ENCODE results near the gene RAET1E.
"Not testable (repeated sequence)": the region's sequence is repeated elsewhere in the genome, so short reads cannot be mapped to it uniquely, and the experiment has no call there.

The RAET1E gene

DNA sequence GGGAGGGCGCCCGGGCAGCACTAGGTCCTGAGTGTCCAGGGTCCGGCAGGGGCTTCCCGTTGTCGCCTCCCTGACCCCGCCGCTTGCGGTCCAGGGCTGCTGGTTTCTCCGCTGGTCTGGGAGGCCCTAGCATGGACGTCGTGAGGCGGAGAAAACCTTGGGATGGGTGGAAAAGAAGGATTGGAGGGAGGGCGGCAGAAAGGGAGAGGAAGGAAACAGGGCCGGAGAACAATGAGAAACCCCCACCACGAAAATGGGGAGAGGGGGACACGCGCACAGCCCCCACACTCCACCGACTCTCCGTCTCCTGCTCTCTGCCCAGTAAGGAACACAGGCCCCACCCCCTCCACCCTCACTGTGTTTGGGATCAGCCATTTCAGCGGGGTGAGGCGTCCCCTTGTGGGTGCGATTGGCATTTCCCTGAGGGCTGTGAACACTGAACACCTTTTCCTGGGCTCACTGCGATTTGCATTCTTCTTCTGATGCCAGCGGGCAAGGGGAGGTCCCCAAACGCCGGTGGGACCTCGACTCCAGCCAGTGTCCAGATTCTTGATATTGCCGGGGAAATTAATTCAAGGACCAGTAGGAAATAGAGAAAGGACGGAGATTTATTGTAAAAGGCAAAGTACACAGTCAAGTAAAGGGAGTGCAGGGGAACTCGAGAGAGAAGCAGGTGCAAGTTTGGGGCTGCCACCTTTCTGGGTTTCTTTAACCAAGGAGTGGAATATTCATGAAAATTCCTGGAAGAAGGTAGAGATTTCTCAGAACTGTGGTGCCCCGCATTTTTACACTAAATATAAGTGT lies 28.3 kb upstream of the RAET1E start:
- DNase-seq, result peak; percentile 91 to 93

DNA sequence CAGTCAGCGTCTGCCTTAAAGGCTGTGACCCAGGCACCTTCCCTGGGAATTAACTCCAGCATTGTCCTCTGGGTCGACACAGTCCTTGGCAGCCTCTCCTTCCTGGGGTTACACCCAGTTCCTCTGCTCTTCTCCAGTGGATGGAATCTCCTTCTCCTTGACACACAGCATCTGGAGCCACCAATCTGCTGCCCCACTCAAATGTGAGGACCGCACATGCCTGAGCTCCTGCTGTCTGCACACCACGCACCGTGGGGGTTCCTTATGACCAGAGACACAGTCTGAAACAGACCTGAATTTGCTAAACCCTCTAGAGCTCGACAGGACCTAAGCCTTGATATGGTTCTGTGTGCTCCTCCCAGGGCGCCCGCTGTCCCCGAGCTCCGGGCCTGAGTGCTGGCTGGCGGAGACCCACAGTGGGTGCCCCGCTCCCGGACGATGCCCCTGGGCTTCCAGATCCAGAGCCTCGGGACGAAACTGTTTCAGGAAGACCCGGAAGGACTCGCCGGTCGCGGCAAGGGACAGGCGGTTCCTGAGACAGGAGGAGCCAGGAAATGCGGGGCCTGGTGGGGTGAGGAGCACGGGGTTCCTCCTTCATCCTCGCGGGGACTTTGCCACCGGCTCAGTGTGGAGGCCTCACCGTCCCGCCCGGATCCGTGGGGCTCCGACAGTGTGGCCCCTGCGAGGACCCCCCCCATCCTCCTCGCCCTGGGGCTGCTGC lies 27.5 kb upstream of the RAET1E start:
- DNase-seq, result no peak

DNA sequence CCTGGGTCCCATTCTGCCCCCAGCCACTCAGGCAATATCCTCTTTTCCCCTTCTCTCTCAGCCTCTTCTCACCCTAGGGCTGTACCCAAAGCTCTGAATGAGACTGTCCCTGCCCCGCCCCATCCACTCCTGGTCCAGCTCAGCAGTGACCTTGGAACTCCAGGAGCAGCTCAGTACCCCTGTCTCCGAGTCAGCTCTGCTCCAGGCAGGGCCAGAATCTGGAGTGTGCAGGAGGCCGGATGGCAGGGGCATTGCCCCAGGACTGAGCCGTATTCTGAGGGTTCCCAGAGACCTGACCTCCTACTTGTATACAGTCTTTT lies 27.0 kb upstream of the RAET1E start:
- DNase-seq, result no peak

DNA sequence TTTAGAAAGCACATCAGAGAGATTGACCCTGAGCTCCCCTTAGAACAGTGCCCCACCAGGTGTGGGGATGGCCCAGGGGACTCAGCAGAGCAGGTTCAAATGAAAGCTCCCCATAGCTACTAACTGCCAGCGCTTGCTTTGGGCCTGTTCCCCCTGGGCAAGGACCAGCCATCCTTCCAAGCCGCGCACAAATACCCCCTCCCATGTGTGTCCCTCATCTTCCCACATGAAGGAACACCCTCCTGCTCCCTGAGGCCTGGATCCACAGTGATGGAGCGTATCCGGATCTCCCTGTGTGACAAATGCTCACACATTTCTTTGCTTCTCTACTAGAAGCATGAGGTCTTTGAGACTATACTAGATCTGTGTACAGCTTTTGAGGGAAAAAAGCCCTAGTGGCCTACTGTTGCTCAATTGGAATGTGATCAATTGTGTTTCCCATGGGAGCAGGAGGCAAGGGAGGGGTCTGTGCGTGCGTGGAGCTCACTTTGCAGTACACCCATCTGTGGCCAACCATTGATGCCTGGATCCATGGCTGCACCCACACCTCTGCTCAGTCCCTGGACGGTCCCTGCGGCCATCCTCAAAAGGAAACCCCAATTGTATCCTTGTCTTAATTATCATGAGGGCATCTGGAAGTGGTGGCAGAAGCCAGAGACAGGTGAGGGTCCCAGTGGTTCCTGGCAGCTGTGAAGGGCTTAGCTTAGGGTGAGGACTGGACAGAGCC lies 26.5 kb upstream of the RAET1E start:
- DNase-seq, result no peak

DNA sequence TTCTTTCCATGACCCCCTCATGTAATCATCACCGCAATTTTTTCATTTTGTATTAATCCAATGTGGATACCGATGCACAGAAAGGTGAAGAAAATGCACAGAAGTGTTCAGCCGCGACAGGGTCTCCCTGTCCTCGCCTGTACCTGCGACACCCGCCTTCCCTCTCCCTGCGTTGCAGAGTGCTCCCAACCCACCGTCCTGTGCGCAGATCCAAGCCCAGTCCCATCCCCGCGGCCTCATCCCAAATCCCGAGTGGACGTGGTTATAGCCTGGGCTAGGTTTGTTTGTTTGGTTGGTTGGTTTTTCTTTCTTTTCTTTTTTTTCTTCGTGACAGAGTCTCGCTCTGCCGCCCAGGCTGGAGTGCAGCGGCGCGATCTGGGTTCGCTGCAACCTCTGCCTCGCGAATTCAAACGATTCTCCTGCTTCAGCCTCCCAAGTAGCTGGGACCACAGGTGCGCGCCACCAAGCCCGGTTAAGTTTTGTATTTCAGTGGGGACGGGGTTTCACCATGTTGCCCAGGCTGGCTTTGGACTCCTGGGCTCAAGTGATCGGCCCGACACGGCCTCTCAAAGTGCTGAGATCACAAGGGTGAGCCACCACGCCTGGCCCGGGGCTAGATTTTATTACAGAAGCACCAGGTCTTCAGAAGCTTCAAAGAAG lies 25.5 kb upstream of the RAET1E start:
- DNase-seq, result no peak

DNA sequence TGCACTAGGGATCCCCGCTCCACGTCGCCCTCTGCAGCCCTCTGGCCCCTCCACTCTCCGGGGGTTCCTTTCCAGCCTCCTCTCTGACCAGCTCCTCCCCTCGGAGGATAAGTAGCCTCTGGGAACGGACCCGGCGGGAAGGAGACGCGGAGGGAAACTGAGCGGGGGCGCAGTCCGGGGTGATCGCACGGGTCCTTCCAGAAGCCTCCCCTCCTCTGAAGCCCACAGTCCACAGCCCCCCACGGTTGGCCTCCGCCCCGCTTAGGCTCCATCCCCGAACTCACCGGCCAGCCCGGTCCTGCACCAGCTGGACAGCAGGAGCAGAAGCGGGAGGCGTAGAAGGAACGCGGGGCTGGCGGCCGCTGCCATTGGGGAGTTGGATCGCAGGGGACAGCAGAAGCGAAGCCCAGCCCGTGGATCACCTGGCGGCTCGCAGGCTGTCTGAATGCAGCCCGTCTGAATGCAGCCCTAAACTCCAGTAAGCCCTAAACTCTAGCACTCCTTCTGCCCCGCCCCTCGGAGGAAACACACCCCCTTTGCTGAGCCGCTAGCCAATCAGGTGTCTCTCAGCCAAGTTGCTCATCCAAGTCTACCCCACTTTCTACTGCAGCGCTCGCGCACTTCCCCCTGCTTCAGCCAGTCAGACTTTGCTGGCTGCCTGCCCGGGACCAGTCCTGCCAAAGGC lies 24.9 kb upstream of the RAET1E start, which contains the start of gene RAET1G:
Gene RAET1G, minus strand, starts transcription at position 480 of the 685 bp plus-strand sequence. Its CDS starts 111 bp downstream, at position 369.
- DNase-seq, result peak; percentile 84 to 89

DNA sequence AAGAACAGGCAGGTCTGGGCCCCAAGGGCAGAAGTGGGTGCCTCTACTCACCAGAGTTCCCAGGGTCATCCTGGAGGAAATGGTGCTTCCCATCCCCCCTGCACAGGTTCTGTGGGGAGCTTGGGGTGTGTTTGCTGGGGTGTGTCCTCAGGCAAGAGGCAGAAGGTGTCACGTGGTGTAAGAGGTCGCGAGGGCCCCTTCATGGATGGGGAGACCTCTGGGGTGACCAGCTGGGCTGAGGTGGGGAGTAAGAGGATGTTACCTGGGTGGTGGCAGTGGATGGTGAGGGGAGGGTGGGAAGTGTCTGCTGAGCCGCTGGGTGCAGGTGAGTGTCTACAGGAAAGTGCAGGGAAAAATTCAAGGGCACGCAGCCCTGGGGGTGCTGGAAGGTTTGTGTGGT lies 24.2 kb upstream of the RAET1E start:
- DNase-seq, result not testable (repeated sequence)

DNA sequence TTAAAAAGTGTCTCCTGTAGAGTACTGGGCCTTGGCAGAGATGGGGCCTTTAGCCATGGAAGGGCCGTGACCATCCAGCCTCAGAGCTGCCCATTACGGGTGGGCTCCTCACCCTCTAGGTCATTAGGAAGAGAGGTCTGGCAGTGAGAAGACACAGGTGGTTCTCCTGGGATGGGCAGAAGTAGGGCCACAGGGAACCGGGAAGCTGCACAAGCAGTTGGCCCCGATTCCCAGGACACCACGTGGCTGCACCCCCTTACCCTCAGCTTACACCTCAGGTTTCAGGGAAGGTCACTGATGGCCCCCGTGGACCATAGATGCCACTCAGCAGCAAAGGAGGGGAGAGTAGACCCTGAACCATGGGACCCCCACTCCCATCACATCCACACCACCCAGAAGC lies 23.4 kb upstream of the RAET1E start:
- no peak for DNase-seq

DNA sequence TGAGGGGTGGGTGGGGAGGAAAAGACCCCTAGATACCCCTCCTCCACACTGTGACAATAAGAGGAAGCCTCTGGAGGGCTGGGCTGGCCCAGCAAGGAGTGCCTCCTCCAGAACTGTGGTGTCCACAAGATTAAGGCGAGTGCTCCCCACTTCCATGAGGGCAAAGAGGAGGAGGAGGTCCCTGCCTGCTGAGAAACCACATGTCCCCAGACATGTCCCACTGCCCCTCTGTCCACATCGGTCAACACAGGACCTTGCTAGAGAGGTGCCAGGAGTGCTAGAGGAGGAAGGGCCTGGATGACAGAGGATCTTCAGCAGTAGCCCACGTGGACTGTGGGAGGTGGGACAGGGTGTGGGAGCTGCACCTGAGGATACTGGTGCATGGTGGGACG lies 21.9 kb upstream of the RAET1E start:
- no peak for DNase-seq

DNA sequence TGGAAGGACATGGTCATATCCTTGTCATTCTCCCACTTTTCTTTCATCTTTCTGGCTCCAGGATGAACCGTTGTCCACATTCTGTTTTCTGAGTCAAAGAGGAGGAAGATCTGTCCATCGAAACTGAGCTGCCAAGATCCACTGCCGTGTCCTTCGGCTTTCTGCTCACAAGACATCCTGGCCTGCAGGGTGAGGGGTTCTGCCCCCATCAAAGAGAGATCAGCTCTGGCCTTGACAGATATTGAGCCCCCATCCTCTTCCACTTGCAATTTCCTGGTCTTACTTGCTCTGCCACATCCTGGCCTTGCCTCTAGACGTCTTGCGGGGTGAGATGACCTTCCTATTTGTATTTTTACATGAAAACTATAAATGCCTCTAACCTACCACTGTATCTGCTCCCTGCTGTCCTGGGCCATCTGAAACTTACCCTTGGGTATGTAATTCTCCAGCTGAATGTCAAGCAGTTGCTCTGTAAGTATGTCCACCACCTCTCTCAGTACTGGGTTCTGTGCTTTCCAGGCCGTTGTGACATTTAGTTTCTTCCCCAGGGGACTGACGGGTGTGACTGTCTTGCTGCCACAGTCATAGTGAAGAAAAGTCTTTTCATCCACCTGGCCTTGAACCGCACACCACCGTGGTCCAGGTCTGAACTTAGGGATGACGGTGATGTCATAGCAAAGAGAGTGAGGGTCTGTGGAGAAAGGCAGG lies 21.4 kb upstream of the RAET1E start:
- DNase-seq, result not testable (repeated sequence)

DNA sequence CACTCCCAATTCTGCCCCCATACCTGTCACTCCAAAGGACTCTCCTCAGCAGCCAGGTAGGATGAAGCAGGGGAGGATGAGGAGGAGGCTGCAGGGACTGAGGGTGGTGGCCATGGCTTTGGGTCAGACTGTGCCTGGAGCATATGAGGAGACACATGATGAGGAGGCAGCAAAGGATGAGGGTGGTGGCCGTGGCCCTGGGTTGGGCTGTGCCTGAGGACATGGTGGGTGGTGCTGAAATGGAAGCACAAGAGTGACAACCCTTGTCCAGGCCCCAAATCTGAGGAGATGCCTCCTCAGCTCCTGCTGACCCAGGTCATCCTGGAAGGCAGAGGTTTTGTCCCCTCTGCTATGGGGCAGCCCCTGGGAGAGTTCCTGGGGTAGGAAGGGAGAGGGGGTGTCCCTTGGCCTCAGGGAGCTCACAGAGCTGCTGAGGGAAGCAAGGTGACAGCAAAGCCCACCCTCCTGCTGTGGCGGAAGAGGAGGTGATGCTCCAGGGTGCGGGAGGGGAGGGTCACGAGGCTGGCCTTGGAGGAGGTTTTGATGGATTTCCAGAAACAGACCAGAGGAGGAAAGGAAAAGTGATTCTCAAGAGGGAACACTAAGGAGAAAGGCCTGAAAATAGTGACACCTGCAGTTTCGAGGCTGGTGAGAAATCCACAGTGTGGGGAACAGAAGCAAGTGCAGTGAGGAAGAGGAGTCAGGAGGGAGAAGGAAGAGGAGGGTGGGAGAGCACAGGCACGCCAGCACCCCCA lies 20.4 kb upstream of the RAET1E start:
- DNase-seq, result no peak

DNA sequence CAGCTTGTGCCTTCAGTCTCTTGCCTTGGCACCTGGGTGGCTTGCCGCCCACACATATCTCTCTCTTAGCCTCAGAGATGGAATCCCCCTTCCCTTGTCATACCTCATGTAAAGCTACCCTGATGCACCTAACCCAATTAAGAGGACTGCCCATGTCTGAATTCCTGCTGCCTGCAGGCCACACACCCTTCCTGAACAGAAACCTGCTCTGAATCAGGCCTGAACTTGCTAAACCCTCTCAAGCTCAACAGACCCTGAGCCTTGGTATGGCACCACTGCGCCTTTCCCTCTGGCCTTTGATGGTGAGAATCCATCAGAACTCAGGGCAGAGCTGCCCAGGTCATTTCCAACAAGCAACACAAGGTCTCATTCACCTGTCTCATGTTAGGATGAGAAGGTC lies 19.8 kb upstream of the RAET1E start:
- DNase-seq, result no peak

DNA sequence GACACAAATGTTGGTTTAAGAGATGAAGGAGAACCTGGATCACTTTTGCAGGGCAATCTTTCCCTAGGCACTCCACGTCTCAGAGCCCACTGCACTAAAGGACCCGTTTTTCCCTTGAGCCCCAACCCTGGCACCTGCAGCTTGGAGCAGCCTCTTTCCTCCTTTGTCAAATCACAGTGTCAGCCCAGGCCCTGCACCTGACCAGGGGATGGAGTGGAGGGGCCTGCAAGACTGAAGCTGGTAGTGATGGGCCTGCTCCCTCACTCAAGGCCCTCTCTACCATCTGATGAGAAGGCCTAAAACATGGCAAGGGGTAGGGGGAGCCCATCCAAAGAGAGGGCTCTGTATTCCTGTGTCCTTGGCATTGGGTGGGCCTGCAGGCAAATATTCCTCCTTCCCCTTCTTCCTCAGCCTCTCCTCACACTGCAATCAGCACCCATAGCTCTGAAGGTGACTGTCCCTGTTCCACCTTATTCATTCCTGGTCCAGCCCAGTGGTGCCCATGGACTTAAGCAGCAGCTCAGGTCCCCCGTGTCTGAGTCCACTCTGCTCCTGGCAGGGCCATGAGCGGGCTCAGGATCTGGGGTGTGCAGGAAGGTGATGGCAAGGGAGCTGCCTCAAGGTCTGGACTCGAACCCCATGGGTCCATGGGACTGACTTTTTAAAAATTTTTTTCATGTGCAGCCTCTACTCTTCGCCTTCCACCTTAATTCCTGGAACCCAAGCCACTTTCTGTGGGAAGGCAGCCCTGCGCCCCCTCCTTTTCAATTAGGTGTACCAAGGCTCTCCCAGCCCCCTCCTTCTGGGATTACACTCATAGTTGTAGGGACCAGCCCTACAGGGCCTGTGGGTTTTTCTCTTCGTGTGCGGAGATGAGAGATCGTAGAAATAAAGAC lies 18.3 kb upstream of the RAET1E start:
- DNase-seq, result no peak

DNA sequence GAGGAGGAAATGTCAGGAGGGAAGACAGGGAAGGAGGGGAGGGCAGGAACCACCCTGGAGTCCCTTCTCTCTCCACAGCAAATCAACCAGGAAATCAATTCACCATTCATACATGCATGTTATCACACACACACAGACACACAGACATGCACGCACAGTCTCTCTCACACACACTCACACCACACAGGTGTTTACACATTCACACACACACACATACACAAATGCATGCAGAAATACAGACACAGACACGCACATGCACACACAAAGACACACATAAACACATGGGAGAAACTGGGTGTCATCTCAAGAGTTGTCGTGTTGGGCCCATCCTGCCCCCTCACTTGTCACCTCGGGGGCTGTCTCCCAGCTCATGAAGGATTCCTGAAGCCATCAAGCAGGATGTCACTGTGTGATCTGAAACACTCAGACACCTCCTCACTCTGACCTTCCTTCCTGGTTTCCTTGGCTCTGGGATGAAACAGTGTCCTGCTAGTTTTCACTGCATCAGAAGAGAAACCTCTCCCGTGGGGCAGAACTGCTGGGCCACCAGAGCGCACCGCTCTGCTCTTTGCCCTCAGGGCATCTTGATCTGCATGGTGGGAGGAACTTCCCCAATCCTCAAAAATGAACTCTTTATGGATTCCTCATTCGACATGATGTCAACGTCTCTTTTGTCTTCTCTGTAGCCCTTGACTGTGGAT lies 15.8 kb upstream of the RAET1E start:
- no peak for DNase-seq

DNA sequence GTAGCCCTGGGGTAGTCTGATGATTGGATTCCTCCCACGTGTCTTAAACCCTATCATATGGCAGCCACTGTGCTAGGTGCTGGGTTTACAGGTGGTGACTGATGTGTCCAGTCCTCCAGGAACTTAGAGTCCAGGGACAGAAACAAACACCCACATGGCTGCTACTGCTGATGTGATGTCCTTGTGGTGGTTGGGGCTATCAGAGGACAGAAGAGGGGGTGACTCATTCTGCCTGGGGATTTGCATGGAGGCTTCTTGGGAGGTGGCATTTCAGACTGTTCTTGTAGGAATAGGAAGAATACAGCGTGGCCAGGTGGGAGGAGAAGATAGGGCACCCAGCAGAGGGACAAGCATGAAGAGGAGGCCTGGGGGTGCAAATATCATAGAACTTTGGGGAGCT lies 15.2 kb upstream of the RAET1E start:
- no peak for DNase-seq

DNA sequence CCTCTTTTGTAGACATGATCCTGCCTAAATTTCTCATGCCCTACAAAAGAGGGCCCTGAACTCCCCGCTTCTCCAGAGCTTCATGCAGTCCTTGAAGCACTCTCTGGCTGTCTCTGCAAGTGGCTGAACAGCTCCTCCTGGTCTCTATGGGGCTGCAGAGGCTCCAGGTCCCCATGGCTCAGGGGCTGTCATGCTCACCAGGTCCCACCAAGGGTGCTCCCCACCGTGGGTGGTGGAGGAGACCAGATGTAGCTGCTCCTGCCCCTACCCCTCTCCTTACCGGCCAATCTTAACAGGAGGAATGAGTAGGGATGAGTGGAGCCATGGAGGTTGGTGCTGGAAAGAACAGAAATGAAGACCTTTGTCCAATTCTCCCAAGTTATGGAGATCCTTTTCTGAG lies 14.8 kb upstream of the RAET1E start:
- not testable (repeated sequence) for DNase-seq

DNA sequence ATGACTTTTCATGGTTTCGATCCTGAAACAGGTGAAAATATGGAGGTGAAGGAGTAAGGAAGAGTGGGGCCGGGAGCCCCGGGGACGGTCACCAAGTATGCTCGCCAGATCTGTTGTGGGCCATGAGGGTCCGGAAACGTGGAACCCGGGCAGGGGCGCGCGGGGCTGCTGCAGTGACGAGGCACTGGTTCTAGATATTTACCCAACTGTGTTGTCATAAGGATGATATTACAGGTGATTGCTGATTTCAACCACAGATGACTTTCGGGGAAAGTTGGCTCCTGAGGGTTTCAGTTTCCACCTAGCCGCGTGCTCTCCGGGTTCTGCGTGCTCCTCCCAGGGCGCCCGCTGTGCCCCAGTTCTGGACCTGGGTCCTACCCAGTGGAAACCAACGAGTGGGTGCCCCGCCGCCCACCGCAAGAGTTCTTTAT lies 12.8 kb upstream of the RAET1E start:
- DNase-seq, result no peak

DNA sequence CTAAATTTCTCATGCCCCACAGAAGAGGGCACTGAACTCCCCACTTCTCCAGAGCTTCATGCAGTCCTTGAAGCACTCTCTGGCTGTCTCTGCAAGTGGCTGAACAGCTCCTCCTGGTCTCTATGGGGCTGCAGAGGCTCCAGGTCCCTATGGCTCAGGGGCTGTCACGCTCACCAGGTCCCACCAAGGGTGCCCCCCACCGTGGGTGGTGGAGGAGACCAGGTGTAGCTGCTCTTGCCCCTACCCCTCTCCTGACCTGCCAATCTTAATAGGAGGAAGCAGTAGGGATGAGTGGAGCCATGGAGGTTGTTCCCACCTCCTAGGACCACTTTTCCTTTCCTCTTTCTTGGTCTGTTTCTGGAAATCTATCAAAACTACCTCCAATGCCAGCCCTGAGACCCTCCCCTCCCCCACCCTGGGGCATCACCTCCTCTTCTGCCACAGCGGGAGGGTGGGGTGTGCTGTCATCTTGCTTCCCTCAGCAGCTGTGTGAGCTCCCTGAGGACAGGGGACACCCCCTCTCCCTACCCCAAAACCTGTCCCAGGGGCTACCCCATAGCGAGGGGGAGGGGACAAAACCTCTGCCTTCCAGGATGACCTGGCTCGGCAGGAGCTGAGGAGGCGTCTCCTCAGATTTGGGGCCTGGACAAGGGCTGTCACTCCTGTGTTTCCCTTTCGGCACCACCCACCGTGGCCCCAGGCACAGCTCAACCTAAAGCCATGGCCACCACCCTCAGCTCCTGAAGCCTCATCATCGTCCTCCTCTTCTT lies 12.0 kb upstream of the RAET1E start:
- DNase-seq, result no peak

DNA sequence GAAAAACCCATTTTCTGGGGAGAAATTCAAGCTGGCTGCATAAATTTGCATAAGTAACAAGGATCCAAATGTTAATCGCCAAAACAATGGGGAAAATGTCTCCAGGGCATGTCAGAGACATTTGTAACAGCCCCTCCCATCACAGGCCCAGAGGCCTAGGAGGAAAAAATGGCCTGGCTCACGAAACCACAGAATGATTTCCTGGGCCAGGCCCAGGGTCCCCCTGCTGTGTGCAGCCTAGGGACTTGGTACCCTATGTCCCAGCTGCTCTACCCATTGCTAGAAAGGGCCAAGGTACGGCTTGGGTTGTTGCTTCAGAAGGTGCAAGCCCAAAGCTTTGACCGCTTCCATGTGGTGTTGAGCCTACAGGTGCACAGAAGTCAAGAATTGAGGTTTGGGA lies 10.6 kb upstream of the RAET1E start:
- not testable (repeated sequence) for DNase-seq
